GM19351 (cell line): ENCODE data around the gene CDH16.

Experiments used
- ATAC-seq: cut with Tn5 transposase; IDR thresholded peaks from one replicate; pipeline ENCODE4 v1.9.1; 2021; ENCODE audit warnings: mild to moderate bottlenecking, moderate library complexity; ENCODE audit not compliant: unreplicated experiment

CDH16 gene

DNA sequence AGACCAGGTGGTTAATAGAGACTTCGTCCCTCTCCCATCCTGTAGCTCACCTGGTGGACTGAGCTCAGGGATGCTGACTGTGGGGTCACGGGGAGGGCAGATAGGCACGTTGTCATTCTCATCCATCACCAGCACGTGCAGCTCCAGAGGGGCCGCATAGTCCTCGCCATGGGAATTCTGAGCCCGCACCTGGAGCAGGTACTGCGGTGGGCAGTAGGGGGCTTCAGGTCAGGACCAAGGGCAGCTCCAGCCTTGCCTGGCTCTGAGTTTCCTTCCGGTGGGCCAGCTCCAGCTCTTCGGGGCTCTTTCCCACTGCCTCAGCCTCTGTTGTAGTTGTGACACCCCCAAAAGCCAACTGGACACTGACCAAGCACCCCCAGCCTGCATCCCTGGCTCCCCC, 5.6 kb downstream of the CDH16 start:
- no peak for ATAC-seq

GRCh38 chr16:66911801-66912200, 6.9 kb downstream of the CDH16 start:
- no peak for ATAC-seq

DNA sequence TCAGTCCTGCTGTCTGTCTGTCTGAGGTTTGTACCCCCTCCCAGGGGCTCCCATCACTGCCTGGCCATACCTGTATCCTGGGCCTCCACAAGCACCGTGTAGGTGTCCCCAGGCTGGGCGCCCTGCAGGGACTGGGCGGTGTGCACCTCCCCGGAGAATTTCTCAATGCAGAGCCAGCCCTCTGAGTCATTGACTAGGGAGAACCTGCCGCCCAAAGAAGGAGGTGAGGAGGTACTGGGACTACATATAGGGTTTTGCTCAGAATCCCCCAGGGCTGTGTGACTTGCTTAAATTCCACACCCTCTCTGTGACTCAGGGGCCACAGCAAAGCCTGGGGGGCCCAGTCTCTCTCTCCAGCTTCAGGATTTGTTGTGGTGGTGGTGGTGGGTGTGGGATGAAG, 7.6 kb downstream of the CDH16 start:
- no peak for ATAC-seq

- no peak for ATAC-seq
Measured at GRCh38 chr16:66910175-66910940, 8.3 kb downstream of the CDH16 start.

DNA sequence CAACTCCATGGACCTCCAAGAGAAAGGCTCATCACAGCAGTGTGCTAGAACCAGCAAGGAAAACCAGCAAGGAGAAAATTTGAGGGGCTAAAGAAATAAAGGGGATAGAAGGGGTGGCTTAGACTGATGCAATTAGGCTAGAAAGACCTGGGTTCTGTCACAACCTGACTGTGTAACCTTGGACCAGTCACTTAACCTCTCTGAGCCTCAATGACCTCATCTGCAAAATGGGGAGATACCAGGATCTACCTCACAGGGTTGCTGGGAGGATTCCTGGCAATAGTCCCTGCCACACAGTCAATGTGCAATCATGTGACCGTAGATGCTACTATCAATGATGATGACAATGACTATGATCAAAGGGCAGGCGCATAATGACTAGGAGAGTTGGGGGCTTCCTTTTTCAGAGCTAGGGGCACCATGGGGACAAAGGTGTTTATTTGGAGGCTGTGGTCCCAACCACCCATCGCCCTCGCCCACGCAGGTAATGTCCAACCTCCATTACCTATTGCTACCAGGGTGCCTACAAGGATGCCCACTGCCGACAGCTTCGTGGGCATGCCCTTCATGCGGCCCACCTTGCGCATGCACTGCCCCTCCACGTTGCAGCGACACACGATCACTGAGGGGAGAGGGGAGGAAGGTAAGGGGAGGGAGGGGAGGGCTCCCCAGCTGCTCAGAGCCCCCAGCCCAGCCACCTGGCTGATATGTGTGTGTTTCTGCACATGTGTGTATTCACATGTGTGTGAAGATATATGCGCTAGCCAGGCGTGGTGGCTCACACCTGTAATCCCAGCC, 9.7 kb downstream of the CDH16 start:
- ATAC-seq = no peak

DNA sequence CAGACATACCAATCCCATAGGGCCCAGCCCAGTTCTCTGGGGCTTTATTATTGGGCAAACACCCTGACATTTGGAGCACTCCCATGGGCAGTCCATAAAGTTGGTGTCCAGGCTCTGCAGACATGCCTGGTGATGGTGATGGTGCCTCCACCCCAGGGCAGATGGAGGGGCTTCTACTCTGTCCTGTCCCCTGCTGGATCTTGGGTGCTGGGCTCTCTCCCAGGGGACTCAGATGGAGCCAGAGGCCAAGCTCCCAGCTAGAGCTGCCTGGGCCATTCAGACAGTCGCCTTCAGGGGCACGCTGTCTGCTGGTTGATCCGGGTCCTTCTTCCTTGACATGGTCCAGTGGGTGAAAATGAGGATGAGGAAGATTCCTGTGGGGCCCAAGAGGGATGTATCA, 10.6 kb downstream of the CDH16 start:
- ATAC-seq = no peak

GRCh38 chr16:66906916-66907836, 11.5 kb downstream of the CDH16 start:
- ATAC-seq = no peak

DNA sequence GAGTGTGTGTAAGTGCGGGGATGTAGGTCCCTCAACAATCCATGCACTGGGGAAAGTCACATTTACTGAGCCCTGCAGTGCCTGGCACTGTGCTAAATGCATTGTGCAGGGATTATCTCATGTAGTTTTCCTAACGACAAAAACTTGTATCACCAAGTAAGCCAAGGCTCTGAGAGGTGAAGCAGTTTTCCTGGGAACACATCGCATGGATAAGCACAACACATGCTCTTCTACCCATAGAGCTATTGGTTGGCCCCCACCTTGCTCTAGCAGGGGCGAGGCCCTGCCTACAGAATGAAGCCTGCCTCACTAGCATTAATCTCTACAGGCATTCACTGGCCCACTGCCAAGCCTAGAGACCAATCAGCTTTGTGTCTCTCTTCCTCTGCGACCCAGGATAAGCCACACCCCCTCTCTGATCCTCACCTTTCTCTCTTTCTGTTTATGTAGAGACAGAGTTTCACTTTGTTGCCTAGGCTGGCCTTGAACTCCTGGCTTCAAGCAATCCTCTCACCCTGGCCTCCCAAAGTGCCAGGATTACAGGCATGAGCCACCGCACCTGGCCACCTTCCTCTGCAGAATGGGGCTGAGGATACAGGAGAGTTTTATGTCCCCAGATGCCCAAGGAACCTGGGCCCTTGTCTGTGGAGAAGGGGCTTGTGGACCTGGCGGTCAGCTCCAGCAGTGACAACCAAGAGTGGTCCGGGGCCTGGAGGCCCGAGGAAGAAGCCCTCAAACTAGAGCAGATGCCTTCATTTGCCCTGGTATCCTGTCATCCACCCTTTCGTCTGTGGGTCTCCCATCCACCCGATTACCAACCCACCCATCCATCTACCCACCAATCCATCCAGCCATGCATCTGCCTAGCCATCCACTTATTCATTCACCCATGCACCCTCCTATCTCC, 12.8 kb downstream of the CDH16 start:
- ATAC-seq = no peak

- ATAC-seq = no peak
Measured at GRCh38 chr16:66904846-66905632, 13.6 kb downstream of the CDH16 start.

DNA sequence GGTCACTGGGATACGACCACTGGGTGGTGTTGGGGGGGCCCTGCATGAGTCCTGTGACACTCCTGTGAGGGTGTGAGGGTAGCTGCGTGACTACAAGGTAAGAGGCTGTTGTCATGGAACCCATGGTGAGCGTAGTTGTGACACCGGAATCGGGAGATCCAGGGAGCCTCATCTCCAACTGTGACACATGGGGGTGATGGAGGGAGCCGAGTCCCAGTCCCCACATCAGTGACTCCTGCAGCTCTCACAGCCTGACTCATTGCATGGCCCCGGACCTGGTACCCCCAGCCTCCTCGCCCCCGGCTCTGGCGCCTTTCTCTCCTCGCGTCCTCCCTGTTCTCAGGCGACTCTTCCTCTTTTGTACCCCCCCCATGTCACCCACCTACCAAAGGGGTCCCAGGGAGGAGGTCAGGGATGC, 14.2 kb downstream of the CDH16 start:
- no peak for ATAC-seq

DNA sequence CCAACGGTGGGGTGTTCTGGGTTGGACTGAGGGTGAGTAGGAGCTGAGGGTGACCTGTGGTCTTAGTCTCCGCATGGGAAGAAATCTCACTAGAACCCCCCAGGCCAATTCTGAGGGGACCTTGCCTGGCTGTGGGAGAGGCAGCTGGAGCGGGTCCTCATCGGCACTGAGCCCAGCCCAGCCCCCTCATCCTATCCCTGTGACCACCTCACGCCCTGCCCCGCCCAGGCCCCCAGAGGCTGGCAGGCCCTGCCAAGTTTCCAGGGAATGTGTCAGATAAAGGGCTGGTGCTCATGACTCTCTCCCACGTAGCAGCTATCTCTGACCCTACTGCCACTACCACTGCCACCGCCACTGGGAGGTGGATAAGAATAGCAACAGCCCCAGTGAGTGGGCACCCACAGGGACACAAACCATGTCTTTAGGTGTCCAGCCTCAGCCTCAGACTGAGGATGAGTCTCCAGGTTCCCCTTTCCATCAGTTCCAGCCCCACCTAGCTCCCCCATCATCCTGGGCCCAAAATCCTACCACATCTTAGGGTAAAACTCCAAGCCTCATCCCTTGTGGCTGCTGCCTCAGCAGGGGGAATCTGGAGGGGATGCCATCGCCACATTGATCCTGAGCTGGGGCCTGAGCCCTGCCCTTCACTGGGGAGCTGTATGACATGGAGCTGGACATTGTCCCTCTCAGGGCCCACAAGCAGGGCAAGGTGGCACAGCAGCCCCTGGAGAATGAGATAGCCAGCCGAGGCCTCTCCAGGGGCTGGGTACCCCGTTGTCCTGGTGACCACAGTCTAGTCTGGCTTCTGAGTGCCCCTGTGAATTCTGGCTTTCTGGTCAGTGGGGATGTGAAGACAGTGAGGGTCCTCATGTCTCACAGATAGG, 14.9 kb downstream of the CDH16 start:
- ATAC-seq = no peak

- no peak for ATAC-seq
Measured at GRCh38 chr16:66902648-66903543, 15.8 kb downstream of the CDH16 start.

- ATAC-seq = no peak
Measured at GRCh38 chr16:66901626-66902025, 17.1 kb downstream of the CDH16 start.

- ATAC-seq = no peak
Measured at GRCh38 chr16:66900721-66901441, 17.8 kb downstream of the CDH16 start.

- no peak for ATAC-seq
Measured at GRCh38 chr16:66899945-66900710, 18.6 kb downstream of the CDH16 start.

DNA sequence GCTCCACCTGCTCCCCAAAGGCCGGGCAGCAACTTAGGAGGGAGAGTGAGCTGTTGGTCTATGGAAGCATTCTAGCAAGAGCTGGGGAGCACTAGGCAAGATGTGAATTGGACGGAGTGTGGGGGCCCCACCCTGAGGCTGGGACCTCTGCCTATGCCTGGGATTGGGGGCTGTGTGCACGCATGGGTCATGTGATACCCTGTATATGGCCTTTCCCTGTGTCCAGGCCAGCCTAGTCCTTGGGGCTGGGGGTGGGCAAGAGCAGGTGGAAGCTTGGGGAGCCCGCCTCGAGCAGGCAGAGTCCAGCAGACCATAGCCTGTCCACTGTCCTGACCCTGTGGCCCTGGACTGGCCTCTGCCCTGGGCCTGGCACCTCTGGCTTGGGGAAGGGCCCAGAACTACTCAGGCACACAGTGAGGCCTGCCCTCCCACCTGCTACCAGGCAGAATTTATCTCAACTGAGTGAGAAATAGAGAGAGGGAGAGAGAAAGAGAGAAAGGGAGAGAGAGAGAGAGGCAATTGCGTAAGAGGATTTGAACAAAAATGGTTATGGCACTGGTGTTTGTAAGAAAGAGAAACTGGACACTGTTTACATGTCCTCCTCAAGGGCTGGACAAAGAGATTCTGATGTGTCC, 19.3 kb downstream of the CDH16 start:
- ATAC-seq = no peak
